ENCODE data around the gene PCGF1.

GRCh38 chr2:74535440-74535965 lies 28.0 kb upstream of the PCGF1 start:
- no peak for TF ChIP-seq CTCF (IDR thresholded peaks at IDR 0.05; ENCODE audit: low read depth, low read length, missing input control)
- TF ChIP-seq SP1 (IDR thresholded peaks at IDR 0.05), result no peak
- TF ChIP-seq MAX (IDR thresholded peaks at IDR 0.05), result no peak
- no peak for TF ChIP-seq ATF3 (IDR thresholded peaks at IDR 0.05)
- TF ChIP-seq YY1 (IDR thresholded peaks at IDR 0.05), result no peak
- TF ChIP-seq HNF4A (conservative IDR thresholded peaks at IDR 0.05), result no peak
- no peak for TF ChIP-seq EGR1 (IDR thresholded peaks at IDR 0.05; ENCODE audit: low read depth in 2 of 2)
- TF ChIP-seq RXRA (IDR thresholded peaks at IDR 0.05), result no peak
- no peak for TF ChIP-seq RAD21 (IDR thresholded peaks at IDR 0.05)
- TF ChIP-seq TAF1 (conservative IDR thresholded peaks at IDR 0.05), result no peak
- TF ChIP-seq FOXA1 (IDR thresholded peaks at IDR 0.05), result no peak
